Fibroblast of upper back skin (primary cell): ENCODE measurements around the gene GRB10.
"Not testable (repeated sequence)": the region's sequence is repeated elsewhere in the genome, so short reads cannot be mapped to it uniquely, and the experiment has no call there.

ENCODE experiments used
- DNase-seq: peaks from one replicate; pipeline ENCODE4 v3.0.0-alpha.2; 2013

Gene GRB10

DNA sequence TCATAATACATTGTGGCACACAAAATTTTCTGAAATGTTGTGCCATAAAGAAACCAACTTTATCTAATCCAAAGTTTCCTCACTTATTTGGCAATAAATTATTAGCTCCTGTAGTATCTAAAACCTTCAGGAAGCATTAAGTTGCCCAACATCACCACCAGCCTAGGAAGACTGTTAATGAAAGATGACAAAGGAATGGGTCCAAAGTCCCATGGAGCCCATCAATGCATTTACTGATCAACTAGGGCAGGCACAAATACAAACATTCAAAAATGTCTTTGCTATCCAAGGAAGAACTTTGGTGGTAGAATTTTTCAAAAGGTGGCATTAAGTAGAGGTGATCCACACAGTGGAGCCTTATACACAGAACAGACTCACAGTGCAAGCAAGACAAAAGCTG lies 4.5 kb downstream of the GRB10 start:
- no peak for DNase-seq

DNA sequence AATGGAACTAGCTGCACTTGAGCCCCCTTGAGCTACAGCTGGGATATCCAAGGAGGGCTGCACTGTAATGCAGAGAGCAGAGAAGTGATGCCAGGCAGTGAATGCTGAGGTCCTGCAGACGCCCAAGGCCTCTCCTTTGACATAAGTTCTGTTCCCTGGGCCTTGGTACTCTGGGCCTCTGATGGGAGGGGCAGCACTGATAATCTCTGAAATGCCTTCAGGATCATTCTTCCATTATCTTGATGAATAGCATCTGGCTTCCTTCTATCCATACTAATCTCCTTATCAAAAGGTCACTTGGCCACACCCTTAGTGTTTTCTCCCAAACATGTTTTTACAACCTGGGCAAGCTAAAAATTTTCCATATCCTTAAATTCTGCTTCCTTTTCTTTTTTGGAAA lies 6.9 kb downstream of the GRB10 start:
- DNase-seq, result no peak

DNA sequence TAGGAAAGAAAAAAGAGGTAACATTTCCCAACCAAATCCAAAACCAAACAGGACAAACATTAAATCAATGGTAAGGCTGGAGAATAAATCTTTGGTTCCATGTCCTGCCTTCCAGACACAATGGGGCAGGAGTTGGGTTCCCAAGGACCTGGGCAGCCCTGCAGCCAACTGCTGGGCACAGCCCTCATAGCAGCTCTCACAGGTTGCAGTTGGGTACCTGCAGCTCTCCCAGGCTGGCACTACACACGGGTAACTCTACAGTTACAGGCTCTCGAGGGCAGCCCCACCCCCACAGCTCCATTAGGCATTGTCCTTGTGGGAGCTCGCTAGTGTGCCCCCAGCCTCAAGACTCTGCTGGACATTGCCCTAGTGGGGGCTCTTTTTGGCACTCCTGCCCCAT lies 7.5 kb downstream of the GRB10 start:
- DNase-seq, result no peak

DNA sequence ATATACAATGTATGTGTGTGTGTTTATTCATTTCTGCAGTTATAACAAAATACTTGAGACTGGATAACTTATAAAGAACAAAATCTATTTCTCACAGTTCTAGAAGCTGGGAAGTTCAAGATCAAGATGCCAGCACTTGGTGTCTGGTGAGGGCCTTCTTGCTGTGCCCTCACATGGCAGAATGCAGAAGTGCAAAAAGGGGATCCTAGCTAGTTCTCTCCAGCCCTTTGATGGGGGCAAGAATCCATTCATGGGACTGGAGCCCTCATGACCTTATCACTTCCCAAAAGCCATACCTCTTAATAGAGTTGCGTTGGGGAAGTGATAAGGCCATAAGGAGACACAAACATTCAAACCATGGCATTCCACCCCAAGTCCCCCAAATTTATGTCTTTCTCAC lies 8.4 kb downstream of the GRB10 start:
- no peak for DNase-seq

DNA sequence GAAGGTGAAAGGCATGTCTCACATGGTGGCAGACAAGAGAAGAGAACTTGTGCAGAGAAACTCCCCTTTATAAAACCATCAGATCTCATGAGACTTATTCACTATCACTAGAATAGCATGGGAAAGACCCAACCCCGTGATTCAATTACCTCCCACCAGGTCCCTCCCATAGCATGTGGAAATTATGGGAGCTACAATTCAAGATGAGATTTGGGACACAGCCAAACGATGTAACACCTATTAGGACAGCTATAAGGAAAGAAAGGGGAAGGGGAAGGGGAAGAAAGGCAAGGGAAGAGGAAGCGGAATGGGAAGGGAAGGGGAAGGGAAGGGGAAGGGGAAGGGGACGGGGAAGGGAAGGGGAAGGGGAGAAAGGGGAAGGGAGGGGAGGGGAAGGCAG lies 9.6 kb downstream of the GRB10 start:
- not testable (repeated sequence) for DNase-seq

DNA sequence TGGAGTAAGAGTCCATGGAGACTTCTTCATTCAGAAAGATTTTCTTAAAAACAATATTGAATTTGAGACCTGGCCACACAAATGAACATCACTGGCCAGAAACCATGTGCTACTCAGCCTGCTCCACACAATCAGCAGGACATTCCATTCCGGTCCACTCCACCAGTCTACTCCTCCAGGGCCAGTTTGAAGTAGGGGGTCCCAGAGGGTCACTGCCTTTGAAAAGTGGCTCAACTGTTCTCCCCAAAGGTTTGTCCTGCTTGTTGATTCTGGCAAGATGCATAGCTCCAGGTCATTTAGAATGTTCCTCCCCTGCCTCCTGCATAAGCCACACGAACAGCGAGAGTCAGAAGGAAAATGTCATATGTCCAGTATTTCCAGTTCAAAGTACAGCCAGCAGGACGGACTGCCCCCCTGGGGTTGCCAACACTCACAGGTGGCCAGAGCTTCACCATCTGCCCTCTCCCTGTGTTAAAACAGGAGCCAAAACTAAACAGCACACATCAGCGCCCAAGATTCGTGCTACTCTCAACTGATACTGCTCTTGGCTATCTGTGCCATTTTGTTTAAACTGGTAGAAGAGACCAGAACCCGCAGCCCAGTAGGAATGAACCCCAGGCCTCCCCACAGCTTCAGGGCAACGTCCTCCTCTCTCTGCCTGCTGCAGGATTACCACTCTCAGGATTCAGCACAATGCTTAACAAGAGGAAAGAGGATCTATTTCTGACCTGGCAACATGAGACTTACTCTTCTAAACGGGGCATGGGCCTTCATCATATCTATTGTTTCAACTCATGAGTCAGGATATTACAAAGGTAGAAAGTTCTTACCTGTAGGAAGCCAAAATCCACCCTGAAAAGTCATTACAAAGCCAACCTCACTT lies 11.3 kb downstream of the GRB10 start:
- no peak for DNase-seq

DNA sequence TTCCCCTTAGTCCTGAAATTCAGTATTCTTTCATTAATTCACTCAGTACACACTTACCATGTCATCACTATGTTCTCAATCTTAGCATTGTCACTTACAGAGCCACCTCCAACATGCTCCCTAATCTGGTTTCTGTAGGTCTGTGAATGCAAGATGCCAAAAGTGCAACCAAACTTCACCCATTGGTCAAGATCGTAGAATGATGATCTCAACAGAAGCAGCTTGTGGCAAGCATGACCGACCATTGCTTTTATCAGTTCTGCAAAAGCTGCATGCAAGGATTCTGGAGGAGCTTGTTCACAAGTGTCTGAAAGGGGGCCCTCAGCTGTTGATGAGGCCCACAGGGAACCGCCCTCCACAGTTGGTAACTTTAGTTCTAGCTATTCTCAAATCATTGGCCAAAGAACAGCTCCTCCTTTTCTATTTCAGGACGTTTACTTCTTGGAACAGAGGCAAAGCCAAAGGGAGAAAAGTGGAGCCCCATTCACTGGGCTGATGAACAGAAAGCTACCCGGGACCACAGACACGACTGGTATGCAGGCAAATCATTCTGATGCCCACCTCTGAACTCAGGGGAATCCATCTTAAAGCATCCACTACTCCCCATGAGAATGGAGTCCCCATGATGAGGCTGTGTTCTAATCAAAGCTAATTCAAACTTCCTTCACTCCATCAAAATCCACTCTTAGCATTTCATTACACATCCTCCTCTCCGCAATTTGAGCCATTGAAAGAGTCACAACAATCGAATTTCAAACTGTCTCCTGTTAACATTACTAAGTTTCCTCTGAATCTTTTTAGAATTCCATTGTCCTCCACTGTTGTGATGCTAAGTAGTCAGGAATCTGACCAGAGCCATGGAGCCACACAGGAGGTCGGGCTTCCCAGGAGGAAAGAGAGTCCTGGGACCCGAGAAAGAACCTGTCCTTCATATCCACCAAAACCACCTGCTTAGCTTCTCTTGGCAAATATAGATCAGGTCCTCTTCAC lies 13.9 kb downstream of the GRB10 start:
- no peak for DNase-seq

DNA sequence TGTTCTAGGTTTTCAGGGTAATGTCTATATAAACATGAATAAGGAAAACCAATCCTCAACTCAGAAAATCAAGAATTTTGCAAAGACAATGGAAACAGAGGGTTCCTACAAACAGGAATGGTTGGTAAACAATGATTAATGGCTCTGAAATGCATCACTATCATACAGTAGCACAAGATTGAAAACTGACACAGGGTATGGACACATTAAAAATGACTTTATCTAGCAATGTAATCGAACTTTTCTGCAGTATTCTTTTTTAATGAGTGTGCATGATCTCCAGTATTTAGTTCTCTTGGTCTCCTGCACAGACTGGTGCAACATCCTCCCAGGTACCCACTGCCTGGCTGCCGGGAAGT lies 15.9 kb downstream of the GRB10 start:
- DNase-seq, result no peak

DNA sequence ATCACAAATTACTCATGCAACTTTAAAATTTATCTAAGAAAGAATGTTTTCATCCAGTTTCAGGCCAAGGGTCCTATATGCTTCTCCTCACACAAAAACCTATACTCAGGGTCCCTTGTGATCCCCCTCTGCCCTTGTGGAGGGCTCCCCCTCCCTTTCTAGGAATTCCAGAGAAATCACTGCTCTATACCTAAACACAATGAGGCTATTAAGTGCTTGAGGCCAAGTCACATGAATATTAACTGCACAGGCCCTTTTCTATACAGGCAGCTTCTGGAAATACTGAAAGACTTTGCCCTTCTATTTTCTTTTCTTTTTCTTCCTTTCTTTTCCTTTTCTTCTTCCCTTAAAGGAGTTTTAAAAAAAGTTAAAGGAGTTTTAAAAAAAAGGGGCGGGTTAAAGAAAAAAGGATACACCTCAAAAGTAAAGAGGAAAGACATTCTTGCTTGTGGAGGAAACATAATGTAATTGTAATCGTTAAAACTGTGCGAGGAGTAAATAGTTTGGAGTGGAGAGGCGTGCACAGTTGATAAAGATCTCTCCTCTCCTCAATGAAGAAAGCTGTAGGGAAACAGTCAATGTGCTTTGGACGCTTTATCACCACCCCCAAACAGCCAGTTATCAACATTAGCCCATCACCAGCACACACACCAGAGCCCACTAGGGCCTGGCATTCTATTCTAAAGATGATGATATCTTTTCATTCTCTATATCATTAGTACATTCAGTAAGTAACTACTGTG lies 16.4 kb downstream of the GRB10 start:
- DNase-seq, result no peak

DNA sequence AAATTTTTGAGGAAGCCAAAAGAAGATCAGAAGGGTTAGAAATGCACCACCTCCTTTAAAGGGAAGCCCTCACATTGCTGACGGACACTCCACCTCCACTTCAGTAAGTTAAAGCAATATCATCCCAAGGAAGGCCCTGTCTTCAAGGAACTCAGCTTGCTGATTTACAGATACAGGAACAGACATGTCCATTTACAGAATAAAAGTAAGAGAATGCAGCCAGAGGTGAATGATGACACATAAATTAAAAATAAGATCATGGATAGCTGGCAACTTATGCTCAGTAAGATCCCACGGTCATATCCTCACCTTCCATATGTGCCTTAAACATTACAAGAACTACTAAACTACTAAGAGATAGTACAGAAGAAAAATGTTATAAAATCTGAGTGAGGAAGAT lies 20.4 kb downstream of the GRB10 start:
- DNase-seq, result no peak

DNA sequence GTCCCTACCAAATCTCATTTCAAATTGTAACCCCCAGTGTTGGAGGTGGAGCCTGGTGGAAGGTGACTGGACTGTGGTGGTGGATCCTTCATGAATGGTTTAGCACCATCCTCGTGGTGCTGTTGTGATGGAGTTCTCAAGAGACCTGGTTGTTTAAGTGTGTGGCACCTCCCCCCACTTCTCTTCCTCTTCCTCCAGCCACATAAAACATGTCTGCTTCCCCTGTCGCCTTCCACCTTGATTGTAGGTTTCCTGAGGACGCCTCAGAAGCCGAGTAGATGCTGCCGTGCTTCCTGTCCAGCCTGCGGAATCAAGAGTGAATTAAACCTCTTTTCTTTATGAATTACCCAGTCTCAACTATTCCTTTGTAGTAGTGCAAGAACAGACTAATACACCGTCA lies 21.0 kb downstream of the GRB10 start:
- no peak for DNase-seq

DNA sequence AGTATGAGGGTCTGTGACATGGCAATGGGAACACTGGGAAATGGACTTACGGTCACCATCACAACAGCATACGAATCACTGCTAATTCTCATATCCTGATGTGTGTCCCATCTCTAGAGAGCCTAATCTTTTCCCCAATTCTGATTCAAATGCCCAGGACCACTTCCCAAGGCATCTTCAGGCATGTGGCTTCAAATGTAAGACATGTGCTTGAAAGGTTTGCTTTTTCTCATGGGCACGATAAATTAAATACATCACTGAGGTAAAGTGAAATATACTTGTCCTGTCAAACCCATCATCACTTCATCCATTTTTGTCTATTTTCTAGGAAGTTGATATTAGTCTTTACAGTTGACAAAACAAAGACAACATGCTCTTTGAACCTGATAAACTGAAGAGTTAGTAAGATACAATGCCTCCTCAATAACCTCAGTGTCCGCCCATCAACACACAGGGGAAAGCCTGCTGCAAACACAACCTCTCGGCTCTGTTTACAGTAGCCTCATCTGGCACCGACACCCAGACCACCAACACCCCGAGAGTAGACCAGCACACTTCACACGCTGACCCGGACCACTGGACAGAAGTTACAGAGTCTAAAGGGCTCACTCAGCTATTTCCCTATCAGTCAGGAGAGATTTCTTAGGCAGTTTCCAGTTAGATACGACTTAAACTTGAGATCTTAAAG lies 24.8 kb downstream of the GRB10 start:
- no peak for DNase-seq

DNA sequence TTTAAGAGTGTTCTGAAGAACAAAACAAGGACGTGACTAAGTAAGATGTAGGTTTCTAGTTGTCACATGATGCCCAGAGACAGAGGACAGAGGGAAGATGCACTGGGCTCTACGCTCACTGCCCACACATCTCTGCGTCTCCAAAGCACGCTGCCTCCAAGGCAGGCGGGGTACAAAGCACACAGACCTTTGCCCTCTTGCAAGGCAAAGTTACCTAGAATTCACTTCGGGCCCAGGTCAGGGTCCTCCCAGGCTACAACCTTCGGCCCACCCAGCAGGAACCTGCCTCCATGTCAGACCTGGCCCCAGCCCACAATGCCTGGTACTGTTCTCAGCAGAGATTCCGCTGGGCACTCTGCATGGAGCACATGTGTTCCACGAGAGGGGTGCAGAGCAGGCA lies 26.5 kb downstream of the GRB10 start:
- no peak for DNase-seq

DNA sequence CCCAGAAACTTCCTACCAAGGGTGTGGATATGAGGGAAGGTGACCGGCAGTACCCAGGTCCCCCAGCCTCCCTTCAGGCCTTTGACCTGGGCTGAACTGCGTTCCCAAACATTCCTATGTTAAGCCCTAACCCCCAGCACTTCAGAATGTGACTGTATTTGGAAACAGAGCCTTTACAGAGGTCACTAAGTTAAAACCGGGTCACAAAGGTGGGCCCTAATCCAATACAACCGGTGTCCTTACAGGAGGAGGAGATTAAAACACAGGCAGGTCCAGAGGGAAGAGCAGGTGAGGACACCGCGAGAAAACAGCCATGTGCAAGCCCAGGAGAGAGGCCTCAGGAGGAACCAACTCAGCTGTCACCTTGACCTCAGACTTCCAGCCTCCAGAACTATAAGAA lies 28.0 kb downstream of the GRB10 start:
- no peak for DNase-seq

DNA sequence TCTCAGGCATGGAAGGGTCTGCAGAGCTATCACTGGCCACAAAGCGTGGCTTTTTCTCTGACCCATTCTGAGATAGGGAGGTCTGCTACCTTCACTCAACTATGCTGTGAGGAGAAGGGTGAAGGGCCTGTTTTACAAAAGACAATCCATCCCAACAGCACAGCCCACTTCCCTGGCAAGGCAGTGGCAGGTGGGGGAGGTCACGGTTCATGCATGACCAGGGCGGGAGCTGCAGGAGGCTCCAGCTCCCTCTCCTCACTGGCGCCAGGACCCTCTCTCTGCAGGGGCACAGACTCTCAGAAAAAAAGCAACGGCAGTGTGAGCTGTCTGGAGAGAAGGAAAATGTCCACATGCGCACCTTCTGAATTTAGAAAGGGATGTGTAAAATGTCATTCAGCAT lies 28.5 kb downstream of the GRB10 start:
- DNase-seq, result no peak

DNA sequence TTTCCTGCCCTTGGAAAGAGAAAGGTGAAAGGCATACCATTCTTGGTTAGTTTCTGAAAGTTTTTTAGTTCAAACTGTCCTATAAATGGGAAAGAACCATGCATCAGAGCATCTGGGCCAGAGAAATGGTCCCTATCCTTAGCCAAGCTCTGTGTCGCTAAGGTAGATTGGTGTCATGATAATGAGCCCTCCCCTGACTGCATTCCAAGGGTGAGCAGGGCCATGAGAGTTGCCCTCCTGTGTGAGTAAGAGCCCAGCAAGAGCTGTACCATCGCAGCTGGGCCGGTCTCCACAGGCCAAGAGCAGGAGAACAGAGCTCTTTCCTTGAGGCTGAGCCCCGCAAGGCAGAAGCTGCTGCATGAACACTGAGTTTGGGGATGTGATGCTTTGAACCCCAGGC lies 30.3 kb downstream of the GRB10 start:
- DNase-seq, result no peak

DNA sequence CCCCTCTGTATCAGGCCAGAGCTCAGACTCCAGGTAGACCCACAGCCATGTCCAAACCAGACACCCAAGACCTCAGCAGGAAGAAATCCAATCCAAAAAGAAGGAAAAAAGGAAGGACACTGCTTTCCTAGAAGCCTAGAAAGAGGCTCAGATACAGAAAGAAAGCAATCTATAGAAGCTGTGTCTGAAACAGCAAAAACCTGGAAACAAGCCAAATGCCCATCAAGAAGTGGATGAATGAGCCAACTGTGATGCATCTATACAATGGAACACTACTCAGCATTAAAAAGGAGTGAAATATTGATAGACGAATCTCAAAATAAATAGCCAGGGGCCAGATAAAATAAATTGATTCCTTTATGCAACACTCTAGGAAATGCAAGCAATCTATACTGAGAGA lies 31.6 kb downstream of the GRB10 start:
- DNase-seq, result no peak

DNA sequence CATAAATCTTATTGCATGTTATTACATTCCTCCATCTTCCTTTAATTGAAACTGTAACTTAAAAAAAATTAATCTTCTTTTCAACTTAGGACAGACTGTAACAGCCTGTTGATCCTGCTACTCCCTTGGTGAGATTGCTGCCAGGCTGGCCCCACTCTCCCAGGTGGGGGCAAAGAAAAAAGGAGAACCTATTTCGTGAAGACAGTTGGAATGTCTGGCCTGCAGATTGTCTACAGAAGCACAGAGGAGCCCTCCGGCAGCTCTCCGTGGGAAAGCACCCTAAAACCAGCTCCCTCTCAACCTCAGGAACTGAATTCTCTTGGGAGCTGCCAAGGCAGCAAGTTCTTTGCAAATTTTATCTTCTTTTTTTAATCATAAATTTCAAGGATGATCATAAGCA lies 32.8 kb downstream of the GRB10 start:
- DNase-seq, result no peak

DNA sequence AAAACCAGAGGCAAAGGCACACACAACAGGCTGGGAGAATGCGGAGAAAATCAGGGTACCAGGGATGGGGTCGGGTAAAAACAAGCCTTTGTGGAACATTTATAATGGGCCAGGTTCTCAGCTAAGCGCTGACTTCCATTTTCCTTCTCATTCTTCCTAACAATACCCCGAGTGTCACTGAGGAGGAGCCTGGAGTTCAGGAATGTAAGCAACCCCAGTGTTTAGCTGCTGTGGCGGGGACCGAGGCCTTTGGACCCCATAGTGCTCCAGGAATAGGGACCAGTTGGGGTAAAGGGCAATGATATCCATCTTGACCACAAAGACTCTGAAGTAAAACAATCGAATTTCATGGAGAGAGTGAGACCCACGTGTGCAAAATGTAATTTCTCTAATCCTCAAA lies 34.2 kb downstream of the GRB10 start:
- DNase-seq, result no peak

DNA sequence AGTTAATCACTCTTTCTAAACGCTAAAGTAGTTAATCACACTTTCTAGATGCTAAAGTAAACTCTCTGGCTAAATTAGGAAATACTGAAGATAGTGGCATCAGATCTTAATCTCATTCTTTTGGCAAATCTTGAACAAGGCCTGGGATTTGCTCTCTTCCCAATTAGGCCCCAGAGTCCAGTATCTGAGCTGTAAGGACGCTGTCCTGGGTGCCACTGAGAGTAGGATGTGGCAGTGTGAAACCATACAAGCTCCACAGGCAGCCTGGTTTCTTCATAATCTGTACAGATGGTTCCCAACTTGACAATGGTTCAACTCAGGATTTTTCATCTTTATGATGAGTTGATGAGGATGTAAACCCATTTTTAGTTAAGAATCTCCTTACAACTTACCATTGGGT lies 36.9 kb downstream of the GRB10 start:
- DNase-seq, result no peak

DNA sequence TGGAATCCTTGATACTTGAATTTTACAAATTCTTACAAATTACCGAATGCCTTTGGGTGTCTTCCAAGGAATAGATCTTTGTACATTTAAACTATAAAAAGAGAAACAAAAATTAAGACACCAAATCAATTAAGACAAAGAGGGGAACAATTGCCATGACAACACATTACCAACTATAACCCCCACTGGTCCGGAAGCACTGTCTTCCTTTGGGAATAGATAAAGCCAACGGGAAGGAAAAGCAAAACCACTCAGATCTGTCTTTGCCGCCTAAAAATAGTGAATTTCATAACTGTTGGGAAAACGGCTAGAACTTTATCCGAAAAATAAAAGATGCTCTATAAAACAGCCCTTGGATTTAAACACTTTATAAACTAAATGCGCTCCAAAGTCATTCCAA lies 37.4 kb downstream of the GRB10 start:
- DNase-seq, result no peak

DNA sequence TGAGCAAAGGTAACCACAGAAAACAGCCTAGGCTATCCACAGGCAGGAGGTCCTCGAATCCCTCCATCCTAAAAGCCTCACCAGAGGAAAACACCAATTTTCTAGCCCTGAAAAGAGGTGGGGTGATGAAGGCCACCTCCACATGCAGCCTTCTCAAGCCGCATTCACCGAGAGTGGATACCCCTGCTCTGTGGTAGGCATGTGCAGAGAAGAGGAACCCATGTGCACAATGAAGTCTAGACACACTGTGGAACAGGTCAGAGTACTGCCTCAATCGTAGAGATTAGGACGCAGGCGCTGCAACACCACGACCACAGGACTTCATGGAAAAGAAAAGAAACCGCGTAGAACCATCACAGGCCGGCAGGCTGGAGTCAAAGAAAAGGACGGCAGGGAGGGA lies 38.8 kb downstream of the GRB10 start:
- no peak for DNase-seq

DNA sequence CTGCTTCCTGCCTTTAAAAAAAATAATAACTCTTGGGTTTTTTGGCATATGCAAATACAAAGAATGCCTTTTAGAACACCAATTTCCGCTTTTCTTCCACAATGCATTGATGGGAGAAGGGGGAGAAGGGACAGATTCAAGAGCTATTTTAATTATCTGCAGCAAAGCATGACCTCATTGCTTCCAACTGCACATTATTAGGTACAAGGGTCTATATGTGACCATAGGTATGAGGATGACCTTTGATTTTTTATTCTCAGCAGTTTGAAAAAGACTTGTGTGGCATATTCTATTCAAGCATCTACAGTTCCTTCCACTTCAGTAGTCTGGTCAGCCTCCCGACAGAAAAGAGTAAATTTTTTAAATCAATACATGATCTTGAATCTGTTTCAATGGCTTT lies 39.7 kb downstream of the GRB10 start:
- no peak for DNase-seq
